Measurements from ENCODE around the gene DNAJC6. TPM values are rescaled to one million over a fixed set of nuclear protein-coding genes. Genes with fewer than 3 reads are reported as not detected.

The DNAJC6 gene
- total RNA-seq, 1 donor from 2014 or later = 2.0 TPM

GRCh38 chr1:65388908-65389695, 79.8 kb downstream of the DNAJC6 start:
- ATAC-seq = no peak
- DNase-seq (ENCODE audit: missing footprints) = no peak
- intact Hi-C loops (cut with DNase I) = no loop called here

GRCh38 chr1:65392497-65392896, 83.2 kb downstream of the DNAJC6 start:
- intact Hi-C loops (cut with DNase I) = no loop called here
- DNase-seq (ENCODE audit: missing footprints) = no peak
- no peak for ATAC-seq

GRCh38 chr1:65393347-65393746, 84.0 kb downstream of the DNAJC6 start:
- intact Hi-C loops (cut with DNase I) = no loop called here
- DNase-seq (ENCODE audit: missing footprints) (no peak), ATAC-seq (no peak)

- ATAC-seq = no peak
- DNase-seq (ENCODE audit: missing footprints) = no peak
- intact Hi-C loops (cut with DNase I) = no loop called here
Measured at GRCh38 chr1:65393928-65394327, 84.6 kb downstream of the DNAJC6 start.

- ATAC-seq (no peak), DNase-seq (ENCODE audit: missing footprints) (no peak)
- intact Hi-C loops (cut with DNase I) = no loop called here
Measured at GRCh38 chr1:65395887-65396612, 86.7 kb downstream of the DNAJC6 start.

GRCh38 chr1:65398083-65398482, 88.7 kb downstream of the DNAJC6 start:
- no peak for ATAC-seq
- intact Hi-C loops (cut with DNase I) = no loop called here
- DNase-seq (ENCODE audit: missing footprints) = no peak

- no peak for ATAC-seq
- intact Hi-C loops (cut with DNase I) = no loop called here
- no peak for DNase-seq (ENCODE audit: missing footprints)
Measured at GRCh38 chr1:65399003-65399402, 89.7 kb downstream of the DNAJC6 start.

GRCh38 chr1:65401612-65402011, 92.3 kb downstream of the DNAJC6 start:
- intact Hi-C loops (cut with DNase I) = no loop called here
- ATAC-seq (no peak), DNase-seq (ENCODE audit: missing footprints) (no peak)

GRCh38 chr1:65404941-65405340, 95.6 kb downstream of the DNAJC6 start:
- DNase-seq (ENCODE audit: missing footprints) = no peak
- intact Hi-C loops (cut with DNase I) = no loop called here
- ATAC-seq = no peak

GRCh38 chr1:65407877-65408276, 98.5 kb downstream of the DNAJC6 start:
- ATAC-seq (no peak), DNase-seq (ENCODE audit: missing footprints) (no peak)
- intact Hi-C loops (cut with DNase I) = no loop called here

GRCh38 chr1:65409314-65409713, 100.0 kb downstream of the DNAJC6 start:
- ATAC-seq (no peak), DNase-seq (ENCODE audit: missing footprints) (no peak)
- intact Hi-C loops (cut with DNase I) = no loop called here

- ATAC-seq (no peak), DNase-seq (ENCODE audit: missing footprints) (no peak)
- intact Hi-C loops (cut with DNase I) = no loop called here
Measured at GRCh38 chr1:65409816-65410326, 100.5 kb downstream of the DNAJC6 start.

- DNase-seq (ENCODE audit: missing footprints) = no peak
- intact Hi-C loops (cut with DNase I) = no loop called here
- no peak for ATAC-seq
Measured at GRCh38 chr1:65412256-65412983, 103.1 kb downstream of the DNAJC6 start.

- ATAC-seq (no peak), DNase-seq (ENCODE audit: missing footprints) (no peak)
- intact Hi-C loops (cut with DNase I) = no loop called here
Measured at GRCh38 chr1:65412984-65413375, 103.6 kb downstream of the DNAJC6 start.

- DNase-seq (ENCODE audit: missing footprints) (no peak), ATAC-seq (no peak)
- intact Hi-C loops (cut with DNase I) = no loop called here
Measured at GRCh38 chr1:65414538-65414937, 105.2 kb downstream of the DNAJC6 start.

- intact Hi-C loops (cut with DNase I) = no loop called here
- no peak for DNase-seq (ENCODE audit: missing footprints)
- no peak for ATAC-seq
Measured at GRCh38 chr1:65416767-65417166, 107.4 kb downstream of the DNAJC6 start.

GRCh38 chr1:65417729-65418128, 108.4 kb downstream of the DNAJC6 start:
- intact Hi-C loops (cut with DNase I) = no loop called here
- DNase-seq (ENCODE audit: missing footprints) (no peak), ATAC-seq (no peak)

GRCh38 chr1:65418522-65419185, 109.3 kb downstream of the DNAJC6 start:
- no peak for DNase-seq (ENCODE audit: missing footprints)
- ATAC-seq = no peak
- intact Hi-C loops (cut with DNase I) = no loop called here

Data from Right ventricle myocardium inferior (tissue), 1 donor.